HG02623 (cell line): ENCODE results near the gene NCAM2.

ENCODE experiments used
- ATAC-seq: cut with Tn5 transposase; IDR thresholded peaks from one replicate; pipeline ENCODE4 v1.9.1; 2021; ENCODE audit warnings: moderate library complexity; ENCODE audit not compliant: unreplicated experiment

The NCAM2 gene

GRCh38 chr21:21025742-21026141 is 27.5 kb downstream of the NCAM2 start:
- ATAC-seq: no peak

- ATAC-seq: no peak
Measured at GRCh38 chr21:21028275-21028820, 30.1 kb downstream of the NCAM2 start.

GRCh38 chr21:21029164-21029563 is 31.0 kb downstream of the NCAM2 start:
- ATAC-seq: no peak

GRCh38 chr21:21030311-21030710 is 32.1 kb downstream of the NCAM2 start:
- ATAC-seq: no peak

- ATAC-seq: no peak
Measured at GRCh38 chr21:21034036-21034435, 35.8 kb downstream of the NCAM2 start.

- no peak for ATAC-seq
Measured at GRCh38 chr21:21039624-21040170, 41.5 kb downstream of the NCAM2 start.

- no peak for ATAC-seq
Measured at GRCh38 chr21:21045518-21045917, 47.3 kb downstream of the NCAM2 start.

- no peak for ATAC-seq
Measured at GRCh38 chr21:21046063-21046462, 47.9 kb downstream of the NCAM2 start.

- ATAC-seq: peak; percentile 59
Measured at GRCh38 chr21:21051109-21052055, 53.2 kb downstream of the NCAM2 start.

- no peak for ATAC-seq
Measured at GRCh38 chr21:21052672-21053071, 54.5 kb downstream of the NCAM2 start.

GRCh38 chr21:21057349-21058062 is 59.3 kb downstream of the NCAM2 start:
- ATAC-seq: no peak

GRCh38 chr21:21063828-21064227 is 65.6 kb downstream of the NCAM2 start:
- ATAC-seq: no peak

GRCh38 chr21:21064353-21064752 is 66.1 kb downstream of the NCAM2 start:
- no peak for ATAC-seq

GRCh38 chr21:21067375-21067774 is 69.2 kb downstream of the NCAM2 start:
- ATAC-seq: no peak

- ATAC-seq: no peak
Measured at GRCh38 chr21:21074305-21074704, 76.1 kb downstream of the NCAM2 start.

- no peak for ATAC-seq
Measured at GRCh38 chr21:21076051-21076450, 77.8 kb downstream of the NCAM2 start.

- no peak for ATAC-seq
Measured at GRCh38 chr21:21076491-21076890, 78.3 kb downstream of the NCAM2 start.

- no peak for ATAC-seq
Measured at GRCh38 chr21:21079646-21080045, 81.4 kb downstream of the NCAM2 start.

- ATAC-seq: no peak
Measured at GRCh38 chr21:21084179-21084578, 86.0 kb downstream of the NCAM2 start.

GRCh38 chr21:21085206-21085605 is 87.0 kb downstream of the NCAM2 start:
- ATAC-seq: no peak

GRCh38 chr21:21096956-21097355 is 98.7 kb downstream of the NCAM2 start:
- ATAC-seq: no peak
